ENCODE measurements around the gene NDUFS6.

DNA sequence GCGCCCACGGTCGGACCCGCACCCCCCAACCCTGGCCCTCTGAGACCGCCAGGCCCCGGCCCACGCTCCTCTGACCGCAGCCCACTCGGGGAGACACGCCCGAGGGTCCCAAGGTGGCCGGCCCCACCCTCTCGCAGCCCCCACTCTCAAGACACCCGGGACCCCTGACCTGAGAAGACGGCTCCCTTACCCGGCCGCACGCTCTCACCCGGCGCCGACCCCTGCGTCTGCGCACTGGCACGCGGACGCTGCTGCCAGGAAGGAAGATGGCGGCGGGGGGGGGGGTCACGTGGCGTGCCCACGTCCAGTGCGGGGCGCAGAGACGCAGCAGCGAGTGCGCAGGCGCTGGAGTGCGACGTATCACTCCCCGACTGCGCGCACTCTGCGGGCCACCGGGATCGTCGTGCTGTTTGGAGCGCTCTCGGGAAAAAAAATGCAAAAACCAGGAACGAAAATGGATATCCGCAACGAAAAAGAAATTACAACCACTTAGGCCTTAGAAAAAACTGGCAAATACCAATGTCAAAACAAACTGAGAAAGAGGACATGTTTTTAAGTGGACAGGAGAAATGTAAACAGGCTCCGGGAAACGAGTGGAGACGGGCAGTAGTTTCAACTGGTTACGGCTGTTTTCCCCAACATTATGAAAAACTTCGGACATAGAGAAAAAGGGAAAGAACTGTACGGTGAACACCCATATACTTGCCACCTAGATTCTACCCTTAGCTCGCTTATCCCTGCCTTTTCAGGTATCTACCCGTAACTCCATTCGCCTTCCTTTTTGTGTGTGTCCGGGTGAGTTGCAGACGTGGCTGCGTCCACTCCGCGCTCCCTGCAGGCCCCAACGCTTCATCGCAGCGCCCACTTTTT is 1.4 kb upstream of the NDUFS6 start, which contains the start of gene MRPL36:
- TF ChIP-seq, protein P1, sequence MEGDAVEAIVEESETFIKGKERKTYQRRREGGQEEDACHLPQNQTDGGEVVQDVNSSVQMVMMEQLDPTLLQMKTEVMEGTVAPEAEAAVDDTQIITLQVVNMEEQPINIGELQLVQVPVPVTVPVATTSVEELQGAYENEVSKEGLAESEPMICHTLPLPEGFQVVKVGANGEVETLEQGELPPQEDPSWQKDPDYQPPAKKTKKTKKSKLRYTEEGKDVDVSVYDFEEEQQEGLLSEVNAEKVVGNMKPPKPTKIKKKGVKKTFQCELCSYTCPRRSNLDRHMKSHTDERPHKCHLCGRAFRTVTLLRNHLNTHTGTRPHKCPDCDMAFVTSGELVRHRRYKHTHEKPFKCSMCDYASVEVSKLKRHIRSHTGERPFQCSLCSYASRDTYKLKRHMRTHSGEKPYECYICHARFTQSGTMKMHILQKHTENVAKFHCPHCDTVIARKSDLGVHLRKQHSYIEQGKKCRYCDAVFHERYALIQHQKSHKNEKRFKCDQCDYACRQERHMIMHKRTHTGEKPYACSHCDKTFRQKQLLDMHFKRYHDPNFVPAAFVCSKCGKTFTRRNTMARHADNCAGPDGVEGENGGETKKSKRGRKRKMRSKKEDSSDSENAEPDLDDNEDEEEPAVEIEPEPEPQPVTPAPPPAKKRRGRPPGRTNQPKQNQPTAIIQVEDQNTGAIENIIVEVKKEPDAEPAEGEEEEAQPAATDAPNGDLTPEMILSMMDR (IDR thresholded peaks at IDR 0.05): no peak
- TF ChIP-seq POLR2AphosphoS5 (IDR thresholded peaks at IDR 0.05): peak; percentile 75 to 95 (median 94)
